ENCODE data around the gene ACOT13.

GRCh38 chr6:24666641-24667377, at the start of gene ACOT13, which contains the start of gene TDP2:
- TF ChIP-seq CTCF (IDR thresholded peaks at IDR 0.05; ENCODE audit: poor library complexity): peak; percentile 52
- no peak for TF ChIP-seq EZH2 (IDR thresholded peaks at IDR 0.05; ENCODE audit: borderline replicate concordance)

Measured in hepatocyte (in vitro differentiated cells).